Transverse colon (tissue), 3 donors: ENCODE results near the gene MGST3.
"Not testable (repeated sequence)": the region's sequence is repeated elsewhere in the genome, so short reads cannot be mapped to it uniquely, and the experiment has no call there.

Experiments used
- CTCF ChIP-seq, 5 experiments: fragments of 200-600 bp in 3 of 5; fragments of 450-650 bp in 2 of 5; sonication (generic) in 3 of 5; IDR thresholded peaks; 1 replicate in 2 of 5; 2 replicates in 3 of 5; pipeline ENCODE4 v1.5.1; 2016 to 2017; ENCODE audit warnings: antibody characterized with exemption in 5 of 5, inconsistent platforms in 3 of 5, mild to moderate bottlenecking in 2 of 5, moderate library complexity in 1 of 5
- POLR2A ChIP-seq: fragments of 450-650 bp; IDR thresholded peaks from one replicate; pipeline ENCODE4 v1.6.1; 2016; ENCODE audit warnings: antibody characterized with exemption, mild to moderate bottlenecking, moderate library complexity

GRCh38 chr1:165658766-165659580 is 27.9 kb downstream of the MGST3 start:
- TF ChIP-seq CTCF (IDR thresholded peaks at IDR 0.05); POLR2A: not testable (repeated sequence)
